OCI-LY7 (cell line): ENCODE data around the gene KIF13A.
"Not testable (repeated sequence)": the region's sequence is repeated elsewhere in the genome, so short reads cannot be mapped to it uniquely, and the experiment has no call there.

Source experiments
- CTCF ChIP-seq: fragments of 200-600 bp; sonication (generic); conservative IDR thresholded peaks from 2 replicates; pipeline ENCODE4 v1.5.1; 2014; ENCODE audit warnings: mild to moderate bottlenecking, antibody characterized with exemption, low read length, moderate library complexity, mixed read lengths
- EZH2phosphoT487 ChIP-seq: fragments of 200-600 bp; sonication (generic); IDR thresholded peaks from 2 replicates; pipeline ENCODE4 v1.6.1; 2018; ENCODE audit warnings: low read depth, borderline replicate concordance, mild to moderate bottlenecking, mixed run types, antibody characterized with exemption, low read length, moderate library complexity, mixed read lengths

GRCh38 chr6:17745324-17745723 lies 242.1 kb downstream of the KIF13A start:
- TF ChIP-seq CTCF, EZH2phosphoT487: not testable (repeated sequence)
